SK-N-SH (cell line): Measurements from ENCODE around the gene CDK6. TPM values are rescaled to one million over a fixed set of nuclear protein-coding genes. Genes with fewer than 3 reads are reported as not detected.

Experiments used
- EP300 ChIP-seq, 2 experiments: IDR thresholded peaks; 2 replicates each; pipeline versions ENCODE4 v1.4.0 to v1.6.1; 2012; ENCODE audit warnings: borderline replicate concordance in 1 of 2, low read depth in 1 of 2, low read length in 1 of 2
- EZH2phosphoT487 ChIP-seq: fragments of 200-600 bp; sonication (generic); IDR thresholded peaks from 2 replicates; pipeline ENCODE4 v1.6.1; 2017; ENCODE audit warnings: low read depth, mixed run types, mild to moderate bottlenecking, antibody characterized with exemption, moderate library complexity, borderline replicate concordance
- FOXM1 ChIP-seq: IDR thresholded peaks from 2 replicates; pipeline ENCODE4 v1.4.0; 2012; ENCODE audit warnings: low read depth, mild to moderate bottlenecking
- GATA2 ChIP-seq: sonication (generic); formaldehyde crosslinking; IDR thresholded peaks from 2 replicates; pipeline ENCODE4 v1.5.0; 2020; ENCODE audit warnings: mild to moderate bottlenecking, missing genetic modification reagents
- JUND ChIP-seq: IDR thresholded peaks from 2 replicates; pipeline ENCODE4 v1.4.0; 2012
- MEF2A ChIP-seq: IDR thresholded peaks from 2 replicates; pipeline ENCODE4 v1.4.0; 2012; ENCODE audit warnings: low read depth, borderline replicate concordance
- NFIC ChIP-seq: IDR thresholded peaks from 2 replicates; pipeline ENCODE4 v1.4.0; 2012; ENCODE audit warnings: borderline replicate concordance
- RAD21 ChIP-seq: IDR thresholded peaks from 2 replicates; pipeline ENCODE4 v1.6.1; 2012; ENCODE audit warnings: mild to moderate bottlenecking, low read length
- RFX5 ChIP-seq: IDR thresholded peaks from 2 replicates; pipeline ENCODE4 v1.6.1; 2012; ENCODE audit warnings: mild to moderate bottlenecking, improper control_type of control experiment, low read length
- RXRA ChIP-seq: IDR thresholded peaks from 2 replicates; pipeline ENCODE4 v1.4.0; 2012; ENCODE audit warnings: low read depth, mild to moderate bottlenecking, borderline replicate concordance
- SIN3A ChIP-seq: IDR thresholded peaks from 2 replicates; pipeline ENCODE4 v1.6.1; 2012; ENCODE audit warnings: low read depth, mild to moderate bottlenecking, low read length, moderate library complexity, borderline replicate concordance
- SMC3 ChIP-seq: IDR thresholded peaks from 2 replicates; pipeline ENCODE4 v1.6.1; 2012; ENCODE audit warnings: low read depth, low read length, improper control_type of control experiment
- TAF1 ChIP-seq: IDR thresholded peaks from 2 replicates; pipeline ENCODE4 v1.6.1; 2012; ENCODE audit warnings: low read depth, mild to moderate bottlenecking, low read length, moderate library complexity, borderline replicate concordance
- TCF12 ChIP-seq: IDR thresholded peaks from 2 replicates; pipeline ENCODE4 v1.4.0; 2012
- TEAD4 ChIP-seq: IDR thresholded peaks from 2 replicates; pipeline ENCODE4 v1.4.0; 2012; ENCODE audit warnings: mild to moderate bottlenecking, borderline replicate concordance; ENCODE audit not compliant: insufficient read depth
- YY1 ChIP-seq: IDR thresholded peaks from 2 replicates; pipeline ENCODE4 v1.4.0; 2012; ENCODE audit warnings: low read depth, mild to moderate bottlenecking
- polyA plus RNA-seq, 3 experiments: library from polyadenylated mRNA; depleted of rRNA; stranded (reverse); fragments of >200 nt; gene quantifications; 2 replicates each; pipeline ENCODE4 v1.2.3, GENCODE V29; 2012
- TF ChIP-seq, protein P1 (sequence below): IDR thresholded peaks from 2 replicates; pipeline ENCODE4 v1.4.0; 2012; ENCODE audit warnings: low read depth, borderline replicate concordance
- TF ChIP-seq, protein P2 (sequence below): fragments of 150-350 bp; IDR thresholded peaks from 2 replicates; pipeline ENCODE4 v1.6.1; 2017; ENCODE audit warnings: antibody characterized with exemption, low read length, low read depth, borderline replicate concordance
- TF ChIP-seq, protein P3 (sequence below): IDR thresholded peaks from 2 replicates; pipeline ENCODE4; 2012
- TF ChIP-seq, protein P4 (sequence below): IDR thresholded peaks from 2 replicates; pipeline ENCODE4 v1.6.1; 2012; ENCODE audit warnings: mild to moderate bottlenecking, low read depth, low read length, moderate library complexity

The CDK6 gene
- polyA plus RNA-seq, 1 of the 3 experiments (the other 2 are of a cell fraction): 30.3 TPM

DNA sequence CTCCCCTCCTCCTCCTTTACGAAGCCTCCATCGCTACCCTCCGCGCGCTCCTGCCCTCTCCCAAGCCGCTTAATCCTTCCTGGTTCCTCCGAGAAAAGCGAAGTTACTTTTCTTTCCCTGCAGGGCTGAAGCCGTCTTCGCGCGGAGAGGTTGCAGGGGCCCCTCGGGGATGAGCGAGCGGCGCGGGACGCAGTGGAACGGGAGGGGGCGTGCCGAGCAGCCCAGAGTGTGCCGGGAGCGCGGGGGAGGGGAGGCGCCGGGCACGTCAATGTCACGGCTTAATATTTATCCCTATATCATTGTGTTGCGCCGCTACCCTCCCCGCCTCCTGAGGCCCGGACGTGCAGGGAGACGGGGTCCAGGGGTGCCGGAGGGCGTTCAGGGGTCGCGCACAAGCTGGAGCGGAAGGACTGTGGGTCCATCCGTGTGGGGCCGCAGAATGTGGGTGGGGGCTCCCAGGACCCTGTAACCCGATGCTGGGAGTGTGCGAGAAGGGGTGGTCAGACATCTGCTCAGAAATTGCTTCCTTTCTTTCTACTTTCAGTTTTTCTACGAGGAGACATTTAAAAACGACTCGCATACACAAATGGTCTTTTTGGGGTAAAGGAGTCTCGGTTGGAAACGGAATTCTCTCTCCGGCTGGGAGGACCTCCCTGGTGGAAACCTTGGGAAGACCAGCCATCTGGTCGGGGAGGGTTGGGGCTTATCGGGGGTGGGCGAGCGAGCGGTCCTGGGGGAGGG, 2.4 kb downstream of the CDK6 start (continued):
- TF ChIP-seq, protein P1, sequence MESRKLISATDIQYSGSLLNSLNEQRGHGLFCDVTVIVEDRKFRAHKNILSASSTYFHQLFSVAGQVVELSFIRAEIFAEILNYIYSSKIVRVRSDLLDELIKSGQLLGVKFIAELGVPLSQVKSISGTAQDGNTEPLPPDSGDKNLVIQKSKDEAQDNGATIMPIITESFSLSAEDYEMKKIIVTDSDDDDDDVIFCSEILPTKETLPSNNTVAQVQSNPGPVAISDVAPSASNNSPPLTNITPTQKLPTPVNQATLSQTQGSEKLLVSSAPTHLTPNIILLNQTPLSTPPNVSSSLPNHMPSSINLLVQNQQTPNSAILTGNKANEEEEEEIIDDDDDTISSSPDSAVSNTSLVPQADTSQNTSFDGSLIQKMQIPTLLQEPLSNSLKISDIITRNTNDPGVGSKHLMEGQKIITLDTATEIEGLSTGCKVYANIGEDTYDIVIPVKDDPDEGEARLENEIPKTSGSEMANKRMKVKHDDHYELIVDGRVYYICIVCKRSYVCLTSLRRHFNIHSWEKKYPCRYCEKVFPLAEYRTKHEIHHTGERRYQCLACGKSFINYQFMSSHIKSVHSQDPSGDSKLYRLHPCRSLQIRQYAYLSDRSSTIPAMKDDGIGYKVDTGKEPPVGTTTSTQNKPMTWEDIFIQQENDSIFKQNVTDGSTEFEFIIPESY: peak; percentile 65; the same call in 1 of the 2 replicates
- peak; percentile 93; the same call in 1 of the 2 replicates for TF ChIP-seq SIN3A
- TF ChIP-seq, protein P2, sequence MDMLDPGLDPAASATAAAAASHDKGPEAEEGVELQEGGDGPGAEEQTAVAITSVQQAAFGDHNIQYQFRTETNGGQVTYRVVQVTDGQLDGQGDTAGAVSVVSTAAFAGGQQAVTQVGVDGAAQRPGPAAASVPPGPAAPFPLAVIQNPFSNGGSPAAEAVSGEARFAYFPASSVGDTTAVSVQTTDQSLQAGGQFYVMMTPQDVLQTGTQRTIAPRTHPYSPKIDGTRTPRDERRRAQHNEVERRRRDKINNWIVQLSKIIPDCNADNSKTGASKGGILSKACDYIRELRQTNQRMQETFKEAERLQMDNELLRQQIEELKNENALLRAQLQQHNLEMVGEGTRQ: no peak
- TF ChIP-seq YY1: peak; percentile 52; the same call in 1 of the 2 replicates
- TF ChIP-seq TCF12: peak; percentile 59; the same call in 1 of the 2 replicates
- TF ChIP-seq EP300 (IDR thresholded peaks at IDR 0.05; ENCODE audit: borderline replicate concordance in 1 of 2, low read depth in 1 of 2, low read length in 1 of 2): peak in 1 of 2 experiments; percentile 47; a peak in 2 of 4 replicates
- TF ChIP-seq SMC3: peak; percentile 28; the same call in 1 of the 2 replicates
- 0 out of 2 replicates have a peak, but pooled peaks have one; percentile 53 for TF ChIP-seq TEAD4
- TF ChIP-seq, protein P3, sequence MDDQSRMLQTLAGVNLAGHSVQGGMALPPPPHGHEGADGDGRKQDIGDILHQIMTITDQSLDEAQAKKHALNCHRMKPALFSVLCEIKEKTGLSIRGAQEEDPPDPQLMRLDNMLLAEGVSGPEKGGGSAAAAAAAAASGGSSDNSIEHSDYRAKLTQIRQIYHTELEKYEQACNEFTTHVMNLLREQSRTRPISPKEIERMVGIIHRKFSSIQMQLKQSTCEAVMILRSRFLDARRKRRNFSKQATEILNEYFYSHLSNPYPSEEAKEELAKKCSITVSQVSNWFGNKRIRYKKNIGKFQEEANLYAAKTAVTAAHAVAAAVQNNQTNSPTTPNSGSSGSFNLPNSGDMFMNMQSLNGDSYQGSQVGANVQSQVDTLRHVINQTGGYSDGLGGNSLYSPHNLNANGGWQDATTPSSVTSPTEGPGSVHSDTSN: peak; percentile 92
- peak; percentile 3; the same call in 1 of the 2 replicates for TF ChIP-seq NFIC
- TF ChIP-seq RXRA: peak; percentile 74
- TF ChIP-seq RAD21: peak; percentile 26
- no peak for TF ChIP-seq RFX5
- no peak for TF ChIP-seq EZH2phosphoT487
- TF ChIP-seq JUND: no peak; the same call in 1 of the 2 replicates
- TF ChIP-seq TAF1: peak; percentile 91
- no peak for TF ChIP-seq GATA2 (CRISPR knock-in tag)
- TF ChIP-seq FOXM1: 0 out of 2 replicates have a peak, but pooled peaks have one; percentile 29
- TF ChIP-seq, protein P4, sequence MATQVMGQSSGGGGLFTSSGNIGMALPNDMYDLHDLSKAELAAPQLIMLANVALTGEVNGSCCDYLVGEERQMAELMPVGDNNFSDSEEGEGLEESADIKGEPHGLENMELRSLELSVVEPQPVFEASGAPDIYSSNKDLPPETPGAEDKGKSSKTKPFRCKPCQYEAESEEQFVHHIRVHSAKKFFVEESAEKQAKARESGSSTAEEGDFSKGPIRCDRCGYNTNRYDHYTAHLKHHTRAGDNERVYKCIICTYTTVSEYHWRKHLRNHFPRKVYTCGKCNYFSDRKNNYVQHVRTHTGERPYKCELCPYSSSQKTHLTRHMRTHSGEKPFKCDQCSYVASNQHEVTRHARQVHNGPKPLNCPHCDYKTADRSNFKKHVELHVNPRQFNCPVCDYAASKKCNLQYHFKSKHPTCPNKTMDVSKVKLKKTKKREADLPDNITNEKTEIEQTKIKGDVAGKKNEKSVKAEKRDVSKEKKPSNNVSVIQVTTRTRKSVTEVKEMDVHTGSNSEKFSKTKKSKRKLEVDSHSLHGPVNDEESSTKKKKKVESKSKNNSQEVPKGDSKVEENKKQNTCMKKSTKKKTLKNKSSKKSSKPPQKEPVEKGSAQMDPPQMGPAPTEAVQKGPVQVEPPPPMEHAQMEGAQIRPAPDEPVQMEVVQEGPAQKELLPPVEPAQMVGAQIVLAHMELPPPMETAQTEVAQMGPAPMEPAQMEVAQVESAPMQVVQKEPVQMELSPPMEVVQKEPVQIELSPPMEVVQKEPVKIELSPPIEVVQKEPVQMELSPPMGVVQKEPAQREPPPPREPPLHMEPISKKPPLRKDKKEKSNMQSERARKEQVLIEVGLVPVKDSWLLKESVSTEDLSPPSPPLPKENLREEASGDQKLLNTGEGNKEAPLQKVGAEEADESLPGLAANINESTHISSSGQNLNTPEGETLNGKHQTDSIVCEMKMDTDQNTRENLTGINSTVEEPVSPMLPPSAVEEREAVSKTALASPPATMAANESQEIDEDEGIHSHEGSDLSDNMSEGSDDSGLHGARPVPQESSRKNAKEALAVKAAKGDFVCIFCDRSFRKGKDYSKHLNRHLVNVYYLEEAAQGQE: no peak
- no peak; the same call in 1 of the 2 replicates for TF ChIP-seq MEF2A
